PC-3 (cell line): ENCODE data around the gene AGAP1. TPM values are rescaled to one million over a fixed set of nuclear protein-coding genes. Genes with fewer than 3 reads are reported as not detected.

Source experiments
- ATAC-seq: fragments of 200-7000 bp; cut with Tn5 transposase; 2 replicates; pipeline ENCODE4 v1.9.1; 2020; ENCODE audit warnings: mild to moderate bottlenecking, moderate library complexity
- BruUV-seq: library from RNA; stranded (reverse); fragments of 400-500 nt; replicated peaks from 2 replicates; lab custom pipeline; 2021; lab: Mats Ljungman, UMichigan
- CTCF ChIA-PET: fragments of 300-600 bp; sonication (Branson Sonifier 250); formaldehyde crosslinking; loops from one replicate; lab custom pipeline; 2022; ENCODE audit warnings: antibody characterized with exemption; lab: Charles Lee
- POLR2A ChIA-PET: fragments of 300-600 bp; sonication (Branson Sonifier 250); formaldehyde crosslinking; loops from one replicate; lab custom pipeline; 2022; ENCODE audit warnings: antibody characterized with exemption; ENCODE audit not compliant: unreplicated experiment; lab: Charles Lee
- DNase-seq: peaks from one replicate; pipeline ENCODE4 v3.0.0-alpha.2; 2015
- H2AFZ ChIP-seq: fragments of 300-600 bp; sonication (generic); 2 replicates; pipeline ENCODE4 v1.6.0; 2016; ENCODE audit warnings: antibody characterized with exemption, low read length
- H3F3A ChIP-seq: fragments of 300-600 bp; sonication (generic); one replicate; pipeline ENCODE4 v1.6.0; 2017; ENCODE audit warnings: antibody characterized with exemption, low read length, control low read depth, mild to moderate bottlenecking; ENCODE audit not compliant: unreplicated experiment
- H3K27ac ChIP-seq: fragments of 300-600 bp; sonication (generic); 2 replicates; pipeline ENCODE4 v1.5.1; 2016; ENCODE audit warnings: mild to moderate bottlenecking, low read length
- H3K27me3 ChIP-seq: fragments of 300-600 bp; sonication (generic); 2 replicates; pipeline ENCODE4 v1.6.1; 2016; ENCODE audit warnings: low read length, mixed read lengths
- H3K36me3 ChIP-seq: fragments of 300-600 bp; sonication (generic); 2 replicates; pipeline ENCODE4 v1.6.1; 2016; ENCODE audit warnings: low read depth, mixed run types, low read length, mixed read lengths
- H3K4me1 ChIP-seq: fragments of 300-600 bp; sonication (generic); 2 replicates; pipeline ENCODE4 v1.5.1; 2016; ENCODE audit warnings: low read length; ENCODE audit not compliant: insufficient read depth
- H3K4me2 ChIP-seq: fragments of 300-600 bp; sonication (generic); 2 replicates; pipeline ENCODE4 v1.6.0; 2016; ENCODE audit warnings: low read length
- H3K4me3 ChIP-seq: fragments of 300-600 bp; sonication (generic); 2 replicates; pipeline ENCODE4 v1.5.1; 2016; ENCODE audit warnings: mild to moderate bottlenecking, low read length, mixed read lengths
- H3K79me2 ChIP-seq: fragments of 300-600 bp; sonication (generic); 2 replicates; pipeline ENCODE4 v1.6.1; 2017; ENCODE audit warnings: low read length, mixed read lengths
- H3K9ac ChIP-seq: fragments of 300-600 bp; sonication (generic); 2 replicates; pipeline ENCODE4 v1.6.0; 2016; ENCODE audit warnings: mild to moderate bottlenecking, low read length
- H3K9me2 ChIP-seq: fragments of 300-600 bp; sonication (generic); replicated peaks from 2 replicates; pipeline ENCODE4 v1.6.1; 2016; ENCODE audit warnings: mixed run types, low read length, mixed read lengths
- H3K9me3 ChIP-seq: fragments of 300-600 bp; sonication (generic); 2 replicates; pipeline ENCODE4 v1.6.1; 2016; ENCODE audit warnings: low read length, mixed read lengths
- H4K20me1 ChIP-seq: fragments of 300-600 bp; sonication (generic); 2 replicates; pipeline ENCODE4 v1.6.1; 2016; ENCODE audit warnings: low read length, mixed read lengths
- EZH2 ChIP-seq: fragments of 300-600 bp; sonication (generic); IDR thresholded peaks from one replicate; pipeline ENCODE4 v1.6.1; 2017; ENCODE audit warnings: antibody characterized with exemption, mild to moderate bottlenecking, low read length; ENCODE audit not compliant: unreplicated experiment
- EZH2phosphoT487 ChIP-seq: fragments of 300-600 bp; sonication (generic); IDR thresholded peaks from 2 replicates; pipeline ENCODE4 v1.6.1; 2018; ENCODE audit warnings: mild to moderate bottlenecking, antibody characterized with exemption, low read length, borderline replicate concordance
- intact Hi-C: fragments of 100-400 bp; cut with micrococcal nuclease; formaldehyde crosslinking; loops from 2 replicates; pipeline ENCODE4 v1.9.0; 2023
- total RNA-seq: library from RNA; depleted of rRNA; stranded (reverse); fragments of >200 nt; gene quantifications from 2 replicates; pipeline ENCODE4 v1.2.3, GENCODE V29; 2014
- TF ChIP-seq, protein P1 (sequence below): fragments of 300-600 bp; sonication (generic); conservative IDR thresholded peaks from 2 replicates; pipeline ENCODE4 v1.5.1; 2017; ENCODE audit warnings: antibody characterized with exemption, low read depth, mild to moderate bottlenecking, low read length

AGAP1 gene
- total RNA-seq, 1 experiment from 2014 or later: 31.0 TPM

DNA sequence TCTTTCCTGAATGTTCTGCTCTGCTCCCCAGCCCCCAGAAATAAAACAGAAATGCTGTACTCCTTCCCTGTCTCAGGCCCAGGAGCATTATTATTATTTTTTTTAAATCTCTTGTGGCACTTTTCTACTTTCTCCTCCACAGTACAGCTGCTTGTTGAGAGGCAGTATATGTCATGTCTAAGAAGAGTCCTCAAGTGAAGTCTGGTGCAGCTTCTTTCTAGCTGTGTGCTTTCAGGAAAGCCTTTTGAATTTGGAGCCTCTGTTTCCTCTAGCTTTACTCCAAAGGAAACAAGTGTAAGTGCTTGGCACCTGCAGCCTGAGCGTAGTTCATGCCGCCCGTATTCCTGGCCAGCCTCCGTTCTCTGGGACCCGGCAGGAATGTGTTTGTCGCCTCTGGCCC, 22.4 kb downstream of the AGAP1 start:
- POLR2A ChIA-PET: no interaction called here
- CTCF ChIA-PET: no interaction called here
- no peak overlapping the region for H3K27ac ChIP-seq

DNA sequence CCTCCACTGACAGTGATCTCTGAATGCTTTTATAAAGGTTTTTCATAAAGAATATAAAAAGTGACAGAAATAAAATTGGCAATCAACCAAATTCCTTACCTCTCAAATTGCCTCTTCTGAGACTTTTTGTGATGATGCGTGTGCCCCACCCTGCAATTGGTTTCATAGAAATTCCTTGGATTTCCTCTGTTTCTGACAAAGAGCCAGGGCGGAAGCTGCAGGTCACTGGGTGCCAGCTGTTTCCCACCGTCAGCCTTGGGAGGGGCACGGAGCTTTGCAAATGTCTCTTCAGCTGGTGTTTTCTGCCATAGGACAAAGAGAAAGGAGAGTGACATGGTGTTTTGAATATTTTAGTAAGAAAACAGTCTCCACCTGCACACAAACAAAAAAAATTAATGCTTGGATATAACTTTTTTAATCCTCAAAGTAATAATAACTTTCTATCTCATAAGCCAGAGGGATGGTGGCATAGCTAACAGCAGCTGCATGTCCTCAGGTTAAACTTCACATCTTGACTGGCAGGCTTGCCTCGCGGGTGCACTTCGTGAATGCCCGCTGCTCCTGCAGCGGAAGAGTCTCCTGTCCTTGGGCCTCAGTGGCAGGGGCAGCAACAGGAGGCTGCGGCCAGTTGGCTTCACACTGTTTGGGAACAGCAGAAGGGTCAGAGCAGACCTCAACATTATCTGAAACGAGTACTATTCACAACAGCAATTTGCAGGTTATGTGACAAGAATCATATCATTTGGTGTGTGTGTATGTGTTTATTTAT, 24.7 kb downstream of the AGAP1 start:
- H3K4me1 ChIP-seq: peaks cover 11% of the 10 kb centered on the region
- no peaks in the 10 kb centered on the region for H3K27me3 ChIP-seq
- no peaks in the 10 kb centered on the region for H3K9me3 ChIP-seq
- H3K4me3 ChIP-seq: no peak overlapping the region
- ChIA-PET POLR2A (no interaction called here), CTCF (no interaction called here)
- intact Hi-C loops: no loop called here
- H3K9ac ChIP-seq: peak overlapping the region; percentile 21; the same call in 1 of the 2 replicates
- H2AFZ ChIP-seq: no peak overlapping the region
- TF ChIP-seq, protein P1, sequence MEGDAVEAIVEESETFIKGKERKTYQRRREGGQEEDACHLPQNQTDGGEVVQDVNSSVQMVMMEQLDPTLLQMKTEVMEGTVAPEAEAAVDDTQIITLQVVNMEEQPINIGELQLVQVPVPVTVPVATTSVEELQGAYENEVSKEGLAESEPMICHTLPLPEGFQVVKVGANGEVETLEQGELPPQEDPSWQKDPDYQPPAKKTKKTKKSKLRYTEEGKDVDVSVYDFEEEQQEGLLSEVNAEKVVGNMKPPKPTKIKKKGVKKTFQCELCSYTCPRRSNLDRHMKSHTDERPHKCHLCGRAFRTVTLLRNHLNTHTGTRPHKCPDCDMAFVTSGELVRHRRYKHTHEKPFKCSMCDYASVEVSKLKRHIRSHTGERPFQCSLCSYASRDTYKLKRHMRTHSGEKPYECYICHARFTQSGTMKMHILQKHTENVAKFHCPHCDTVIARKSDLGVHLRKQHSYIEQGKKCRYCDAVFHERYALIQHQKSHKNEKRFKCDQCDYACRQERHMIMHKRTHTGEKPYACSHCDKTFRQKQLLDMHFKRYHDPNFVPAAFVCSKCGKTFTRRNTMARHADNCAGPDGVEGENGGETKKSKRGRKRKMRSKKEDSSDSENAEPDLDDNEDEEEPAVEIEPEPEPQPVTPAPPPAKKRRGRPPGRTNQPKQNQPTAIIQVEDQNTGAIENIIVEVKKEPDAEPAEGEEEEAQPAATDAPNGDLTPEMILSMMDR: no peak
- no peak for TF ChIP-seq EZH2phosphoT487
- no peak for TF ChIP-seq EZH2
- H3K4me2 ChIP-seq: peak overlapping the region; percentile 51
- H3K79me2 ChIP-seq: peaks cover 100% of the 10 kb centered on the region
- BruUV-seq: no TSS peak
- ATAC-seq (peak; percentile 62), DNase-seq (peak; percentile 64)
- no peaks in the 10 kb centered on the region for H3K9me2 ChIP-seq
- H4K20me1 ChIP-seq: peaks cover 12% of the 10 kb centered on the region; the same call in 1 of the 2 replicates
- H3K36me3 ChIP-seq: no peaks in the 10 kb centered on the region
- peak overlapping the region; percentile 48 for H3K27ac ChIP-seq
- H3F3A ChIP-seq: no peaks in the 10 kb centered on the region

More for the DNA sequence above, 22.4 kb downstream of the AGAP1 start:
- DNase-seq (no peak), ATAC-seq (no peak)
- BruUV-seq: no TSS peak
- H3K9ac ChIP-seq: no peak overlapping the region
- no peaks in the 10 kb centered on the region for H3K9me3 ChIP-seq
- H3F3A ChIP-seq: no peaks in the 10 kb centered on the region
- peaks cover 16% of the 10 kb centered on the region; the same call in 1 of the 2 replicates for H4K20me1 ChIP-seq
- H3K4me2 ChIP-seq: no peak overlapping the region
- no peaks in the 10 kb centered on the region for H3K36me3 ChIP-seq
- intact Hi-C loops: no loop called here
- H3K9me2 ChIP-seq: no peaks in the 10 kb centered on the region
- no peak overlapping the region for H2AFZ ChIP-seq
- peaks cover 100% of the 10 kb centered on the region for H3K79me2 ChIP-seq
- TF ChIP-seq, protein P1: no peak
- TF ChIP-seq EZH2 (no peak), EZH2phosphoT487 (no peak)
- no peaks in the 10 kb centered on the region for H3K27me3 ChIP-seq
- H3K4me3 ChIP-seq: no peak overlapping the region
- H3K4me1 ChIP-seq: peaks cover 21% of the 10 kb centered on the region

- no peak overlapping the region for H3K27ac ChIP-seq
- H3K4me1 ChIP-seq: peaks cover 11% of the 10 kb centered on the region
- H3K9ac ChIP-seq: no peak overlapping the region
- no peaks in the 10 kb centered on the region for H3K36me3 ChIP-seq
- no peak for ATAC-seq
- no peaks in the 10 kb centered on the region for H3K27me3 ChIP-seq
- TF ChIP-seq EZH2phosphoT487 (no peak), EZH2 (no peak)
- TF ChIP-seq, protein P1: no peak
- no peak overlapping the region for H3K4me3 ChIP-seq
- CTCF ChIA-PET: no interaction called here
- H2AFZ ChIP-seq: no peak overlapping the region
- H3K79me2 ChIP-seq: peaks cover 95% of the 10 kb centered on the region
- H3K9me3 ChIP-seq: no peaks in the 10 kb centered on the region
- H3K9me2 ChIP-seq: no peaks in the 10 kb centered on the region
- H4K20me1 ChIP-seq: peaks cover 12% of the 10 kb centered on the region; the same call in 1 of the 2 replicates
- POLR2A ChIA-PET: no interaction called here
- no peaks in the 10 kb centered on the region for H3F3A ChIP-seq
- intact Hi-C loops: no loop called here
- DNase-seq: no peak
- no TSS peak for BruUV-seq
- no peak overlapping the region for H3K4me2 ChIP-seq
Observed at GRCh38 chr2:235520787-235521186, 26.9 kb downstream of the AGAP1 start.
